Fibroblast of mammary gland (primary cell): ENCODE results near the gene PCK2.

Experiments
- DNase-seq: peaks from one replicate; pipeline ENCODE4 v3.0.0-alpha.2; 2010; ENCODE audit warnings: low read depth
- H3K4me3 ChIP-seq: 2 replicates; pipeline ENCODE4 v1.5.1; 2011; ENCODE audit warnings: low read depth, mild to moderate bottlenecking, low read length, moderate library complexity; ENCODE audit not compliant: control insufficient read depth
- CTCF ChIP-seq: conservative IDR thresholded peaks from 2 replicates; pipeline ENCODE4 v1.5.1; 2011; ENCODE audit warnings: low read depth, low read length, inconsistent platforms; ENCODE audit not compliant: control insufficient read depth, insufficient read depth

PCK2 gene

GRCh38 chr14:24068711-24069410, 25.2 kb upstream of the PCK2 start:
- H3K4me3 ChIP-seq = no peak overlapping the region
- TF ChIP-seq CTCF = no peak
- DNase-seq = no peak

GRCh38 chr14:24069411-24069735, 24.7 kb upstream of the PCK2 start:
- no peak for DNase-seq
- H3K4me3 ChIP-seq = no peak overlapping the region
- TF ChIP-seq CTCF = no peak

GRCh38 chr14:24070285-24071143, 23.6 kb upstream of the PCK2 start:
- TF ChIP-seq CTCF = no peak
- no peak overlapping the region for H3K4me3 ChIP-seq
- no peak for DNase-seq

GRCh38 chr14:24071144-24071697, 22.9 kb upstream of the PCK2 start, which contains the start of gene CPNE6:
CPNE6 (plus strand) TSS chr14:24071562; CDS start chr14:24072937, 1,375 bp downstream.
- no peak for DNase-seq
- TF ChIP-seq CTCF = no peak

GRCh38 chr14:24071836-24072430, 22.2 kb upstream of the PCK2 start:
- no peak overlapping the region for H3K4me3 ChIP-seq
- no peak for DNase-seq
- no peak for TF ChIP-seq CTCF

More at GRCh38 chr14:24071144-24071697, 22.9 kb upstream of the PCK2 start, which contains the start of gene CPNE6:
- no peak within 1 kb of the TSS for H3K4me3 ChIP-seq

GRCh38 chr14:24072436-24072835, 21.7 kb upstream of the PCK2 start:
- TF ChIP-seq CTCF = no peak
- no peak for DNase-seq
- H3K4me3 ChIP-seq = no peak overlapping the region
